ENCODE results near the gene ITGA3. TPM values are rescaled to one million over a fixed set of nuclear protein-coding genes. Genes with fewer than 3 reads are reported as not detected.

The ITGA3 gene
- total RNA-seq, 1 experiment from 2014 or later: 392 TPM

DNA sequence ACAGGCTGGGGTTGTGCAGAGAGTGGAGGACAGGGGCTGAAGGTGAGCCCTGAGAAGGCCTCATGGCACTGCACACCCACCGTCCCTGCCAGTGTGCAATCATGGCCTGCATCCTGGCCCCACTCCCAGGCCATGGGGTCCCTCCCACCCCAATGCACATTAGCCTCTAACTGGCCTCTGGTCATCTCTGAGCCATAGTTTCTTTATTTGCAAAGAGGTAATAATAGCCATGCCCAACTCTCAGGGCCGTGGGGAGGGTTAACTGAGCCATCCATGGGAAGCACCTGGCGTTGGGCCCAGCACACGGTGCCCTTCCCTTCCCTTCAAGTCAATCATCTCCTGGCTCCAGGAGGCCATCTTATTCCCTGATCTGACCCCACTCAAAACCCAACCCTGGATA, 10.8 kb upstream of the ITGA3 start:
- intact Hi-C loops (cut with micrococcal nuclease): no loop called here
- ChIA-PET CTCF (interaction anchor here (1.0 to 1.8 kb wide), 2 partner anchors 35 to 48 kb away, joined by 3 to 4 read pairs; no protein-coding TSS in a partner anchor), POLR2A (interaction anchor here (2.8 kb wide), 1 partner anchor 9 kb away, joined by 17 read pairs; the partner anchor contains the start of gene ITGA3), RAD21 (ENCODE audit: low non-redundant PET in 1 of 2, low total read pairs in 2 of 2, uncharacterized antibody in 2 of 2, unreplicated experiment in 2 of 2) (no interaction called here)
- no peak overlapping the region for H3K27ac ChIP-seq (ENCODE audit: low read depth, low read length)
- DNase-seq (ENCODE audit: low read depth, low spot score): no peak
- no peak for ATAC-seq
- no peaks in the 10 kb centered on the region for H4K20me1 ChIP-seq (ENCODE audit: insufficient read depth)
- peaks cover 34 to 53% of the 10 kb centered on the region in 2 experiments for H3K4me1 ChIP-seq (ENCODE audit: control insufficient read depth in 1 of 2, insufficient read depth in 2 of 2, low read length in 2 of 2)
- H3K36me3 ChIP-seq (ENCODE audit: control insufficient read depth in 1 of 2, insufficient read depth in 2 of 2, low read length in 2 of 2): no peaks in the 10 kb centered on the region
- BruUV-seq (replicated peaks): no TSS peak
- H3K9ac ChIP-seq (ENCODE audit: low read length): no peak overlapping the region
- no peak overlapping the region for H2AFZ ChIP-seq (ENCODE audit: low read depth, low read length, poor library complexity, severe bottlenecking)
- no peak overlapping the region for H3K4me2 ChIP-seq (ENCODE audit: low read length)
- H3K4me3 ChIP-seq (replicated peaks in 1 of 2; ENCODE audit: low read depth in 1 of 2, low read length in 2 of 2): no peak overlapping the region
- TF ChIP-seq EZH2 (IDR thresholded peaks at IDR 0.05): no peak
- TF ChIP-seq ZFX (IDR thresholded peaks at IDR 0.05): 0 out of 2 replicates have a peak, but pooled peaks have one; percentile 5
- no peak for TF ChIP-seq CEBPB (IDR thresholded peaks at IDR 0.05; ENCODE audit: low read depth)
- no peak for TF ChIP-seq EZH2phosphoT487 (IDR thresholded peaks at IDR 0.05; ENCODE audit: borderline replicate concordance)
- no peak for TF ChIP-seq ELF1 (IDR thresholded peaks at IDR 0.05; ENCODE audit: borderline replicate concordance, low read depth)
- no peaks in the 10 kb centered on the region for H3K9me3 ChIP-seq (ENCODE audit: control insufficient read depth in 1 of 2, insufficient read depth in 1 of 2, low read depth in 1 of 2, low read length in 2 of 2)
- H3K27me3 ChIP-seq (ENCODE audit: insufficient read depth, low read length): no peaks in the 10 kb centered on the region
- H3K79me2 ChIP-seq (ENCODE audit: insufficient read depth, low read length): no peaks in the 10 kb centered on the region
- H3K9me2 ChIP-seq (ENCODE audit: insufficient read depth): no peaks in the 10 kb centered on the region

DNA sequence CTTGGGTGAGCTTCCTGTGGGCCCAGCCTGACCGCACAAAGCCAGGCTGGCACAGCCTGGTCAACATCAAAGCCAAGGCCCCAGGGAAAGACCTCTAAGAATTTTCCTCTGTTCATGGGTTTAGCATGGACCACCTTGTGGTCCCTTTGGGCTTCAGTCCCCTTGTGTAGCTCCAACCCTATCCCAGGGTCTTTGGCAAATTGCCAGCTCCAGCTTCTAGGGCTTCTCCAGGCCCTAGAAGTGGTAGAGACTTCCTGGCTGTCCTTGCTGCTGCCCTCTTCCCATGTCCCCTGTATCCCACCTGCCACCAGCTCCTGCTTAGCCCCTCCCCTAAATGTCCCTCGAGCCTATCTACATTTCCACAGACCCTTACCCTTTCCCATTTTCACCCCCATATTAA, 9.7 kb upstream of the ITGA3 start:
- Histone ChIP-seq H3K27me3 (ENCODE audit: insufficient read depth, low read length) (no peaks in the 10 kb centered on the region), H3K4me2 (ENCODE audit: low read length) (no peak overlapping the region), H3K27ac (ENCODE audit: low read depth, low read length) (no peak overlapping the region), H3K9me2 (ENCODE audit: insufficient read depth) (no peaks in the 10 kb centered on the region), H3K36me3 (ENCODE audit: control insufficient read depth in 1 of 2, insufficient read depth in 2 of 2, low read length in 2 of 2) (no peaks in the 10 kb centered on the region), H3K9me3 (ENCODE audit: control insufficient read depth in 1 of 2, insufficient read depth in 1 of 2, low read depth in 1 of 2, low read length in 2 of 2) (no peaks in the 10 kb centered on the region), H4K20me1 (ENCODE audit: insufficient read depth) (no peaks in the 10 kb centered on the region), H2AFZ (ENCODE audit: low read depth, low read length, poor library complexity, severe bottlenecking) (no peak overlapping the region), H3K9ac (ENCODE audit: low read length) (no peak overlapping the region), H3K79me2 (ENCODE audit: insufficient read depth, low read length) (no peaks in the 10 kb centered on the region), H3K4me3 (replicated peaks in 1 of 2; ENCODE audit: low read depth in 1 of 2, low read length in 2 of 2) (no peak overlapping the region), H3K4me1 (ENCODE audit: control insufficient read depth in 1 of 2, insufficient read depth in 2 of 2, low read length in 2 of 2) (peaks cover 43 to 63% of the 10 kb centered on the region in 2 experiments)
- RAD21 ChIA-PET (ENCODE audit: low non-redundant PET in 1 of 2, low total read pairs in 2 of 2, uncharacterized antibody in 2 of 2, unreplicated experiment in 2 of 2): no interaction called here
- intact Hi-C loops (cut with micrococcal nuclease): no loop called here
- BruUV-seq (replicated peaks): no TSS peak
- ATAC-seq (no peak), DNase-seq (ENCODE audit: low read depth, low spot score) (no peak)
- TF ChIP-seq SIN3A (IDR thresholded peaks at IDR 0.05; ENCODE audit: low read depth): no peak
- 0 out of 2 replicates have a peak, but pooled peaks have one; percentile 26 for TF ChIP-seq POLR2AphosphoS5 (IDR thresholded peaks at IDR 0.05; ENCODE audit: low read depth, low read length)
- TF ChIP-seq YY1 (IDR thresholded peaks at IDR 0.05; ENCODE audit: extremely low read depth, insufficient replicate concordance, low read depth, low read length): no peak
- TF ChIP-seq TCF7L2 (IDR thresholded peaks at IDR 0.05; ENCODE audit: borderline replicate concordance, extremely low read depth, insufficient read depth, insufficient read length): no peak
- POLR2A ChIA-PET: interaction anchor here (2.8 kb wide), 1 partner anchor 8 kb away, joined by 17 read pairs; the partner anchor contains the start of gene ITGA3
- CTCF ChIA-PET: interaction anchor here (1.0 to 1.8 kb wide), 2 partner anchors 34 to 50 kb away, joined by 3 to 4 read pairs; no protein-coding TSS in a partner anchor
